ENCODE measurements around the gene LLPH. TPM values are rescaled to one million over a fixed set of nuclear protein-coding genes. Genes with fewer than 3 reads are reported as not detected.

LLPH gene
- total RNA-seq, 1 experiment from 2014 or later = 33.4 TPM

DNA sequence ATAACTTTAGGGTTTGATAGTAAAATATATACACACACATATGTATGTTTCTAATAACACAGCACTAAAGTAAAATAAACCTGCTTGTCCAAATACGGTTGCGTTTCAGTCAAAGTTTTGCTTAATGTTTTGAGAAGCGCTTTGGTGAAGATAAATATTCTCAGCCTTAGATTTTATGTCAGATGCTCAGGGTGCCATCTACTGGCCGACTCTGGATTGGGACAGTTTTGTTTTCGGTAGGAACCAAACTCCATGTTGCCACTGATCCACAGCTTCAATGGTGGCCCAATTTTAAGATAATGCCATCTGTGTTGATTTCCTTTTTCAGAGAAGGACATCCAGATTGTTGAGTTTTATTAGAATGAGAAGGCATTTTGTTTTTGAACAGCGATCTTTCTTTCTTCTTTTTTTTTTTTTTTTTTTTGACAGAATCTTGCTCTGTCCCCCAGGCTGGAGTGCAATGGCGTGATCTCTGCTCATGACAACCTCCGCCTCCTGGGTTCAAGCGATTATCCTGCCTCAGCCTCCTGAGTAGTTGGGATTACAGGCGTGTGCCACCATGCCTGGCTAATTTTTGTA lies 43.1 kb downstream of the LLPH start:
- Histone ChIP-seq H2BK5ac (ENCODE audit: insufficient read length, low read length) (no peak overlapping the region), H4K91ac (ENCODE audit: insufficient read length, low read depth, low read length) (no peak overlapping the region), H3K27ac (ENCODE audit: insufficient read length, low read depth, low read length) (no peak overlapping the region), H3K9me3 (ENCODE audit: control insufficient read depth, low read depth, low read length) (no peaks in the 10 kb centered on the region), H3K23me2 (ENCODE audit: insufficient read length, low read depth, low read length, poor library complexity, severe bottlenecking) (no peaks in the 10 kb centered on the region), H3K18ac (ENCODE audit: insufficient read length, low read depth, low read length) (no peak overlapping the region), H4K20me1 (ENCODE audit: control insufficient read depth, insufficient read depth, insufficient read length) (no peaks in the 10 kb centered on the region), H3K23ac (ENCODE audit: insufficient read length, low read depth, low read length) (no peak overlapping the region), H3K14ac (ENCODE audit: insufficient read depth, low read length) (no peak overlapping the region), H3K27me3 (ENCODE audit: insufficient read depth, low read length) (no peaks in the 10 kb centered on the region), H2AFZ (ENCODE audit: low read length) (no peak overlapping the region), H3K79me2 (ENCODE audit: insufficient read depth, low read length) (no peaks in the 10 kb centered on the region), H3K56ac (ENCODE audit: insufficient read length, low read depth, low read length) (no peak overlapping the region), H2AK5ac (ENCODE audit: insufficient read length, low read length) (no peak overlapping the region), H2BK20ac (ENCODE audit: low read depth, low read length, poor library complexity, severe bottlenecking) (no peak overlapping the region), H4K5ac (ENCODE audit: insufficient read length, low read depth, low read length) (no peak overlapping the region), H3K9ac (ENCODE audit: extremely low read depth, insufficient read length, low read length) (no peak overlapping the region), H2BK15ac (ENCODE audit: low read depth, low read length) (no peak overlapping the region), H4K8ac (replicated peaks; ENCODE audit: insufficient read length, low read depth, low read length) (no peak overlapping the region), H3K4ac (ENCODE audit: low read depth, low read length) (no peak overlapping the region), H2BK12ac (ENCODE audit: insufficient read length, low read depth, low read length) (no peak overlapping the region), H2BK120ac (ENCODE audit: low read depth, low read length, poor library complexity, severe bottlenecking) (no peak overlapping the region), H3K4me2 (ENCODE audit: insufficient read depth, insufficient read length, low read length) (no peak overlapping the region), H3K4me1 (ENCODE audit: insufficient read depth, low read length) (no peaks in the 10 kb centered on the region), H3K79me1 (ENCODE audit: insufficient read depth, low read depth, low read length, poor library complexity, severe bottlenecking) (no peaks in the 10 kb centered on the region), H3T11ph (ENCODE audit: low read length) (no peak overlapping the region)
- Mint-ChIP-seq H3K9me3 (no peaks in the 10 kb centered on the region), H3K27me3 (ENCODE audit: low read depth) (no peaks in the 10 kb centered on the region), H3K36me3 (ENCODE audit: insufficient read depth in 1 of 3, low read depth in 3 of 3) (no peaks in the 10 kb centered on the region), H3K4me3 (no peak overlapping the region; a peak in 1 of 5 replicates), H3K27ac (no peak overlapping the region), H3K4me1 (peaks cover under 1% of the 10 kb centered on the region in 2 experiments; a peak in 1 of 4 replicates)
- no CpG with 5 or more reads among the region's 10 CpGs for WGBS (ENCODE audit: extremely low coverage, insufficient read length, low lambda C conversion rate)
- peak; percentile 60 for DNase-seq
- TF ChIP-seq, protein P1, sequence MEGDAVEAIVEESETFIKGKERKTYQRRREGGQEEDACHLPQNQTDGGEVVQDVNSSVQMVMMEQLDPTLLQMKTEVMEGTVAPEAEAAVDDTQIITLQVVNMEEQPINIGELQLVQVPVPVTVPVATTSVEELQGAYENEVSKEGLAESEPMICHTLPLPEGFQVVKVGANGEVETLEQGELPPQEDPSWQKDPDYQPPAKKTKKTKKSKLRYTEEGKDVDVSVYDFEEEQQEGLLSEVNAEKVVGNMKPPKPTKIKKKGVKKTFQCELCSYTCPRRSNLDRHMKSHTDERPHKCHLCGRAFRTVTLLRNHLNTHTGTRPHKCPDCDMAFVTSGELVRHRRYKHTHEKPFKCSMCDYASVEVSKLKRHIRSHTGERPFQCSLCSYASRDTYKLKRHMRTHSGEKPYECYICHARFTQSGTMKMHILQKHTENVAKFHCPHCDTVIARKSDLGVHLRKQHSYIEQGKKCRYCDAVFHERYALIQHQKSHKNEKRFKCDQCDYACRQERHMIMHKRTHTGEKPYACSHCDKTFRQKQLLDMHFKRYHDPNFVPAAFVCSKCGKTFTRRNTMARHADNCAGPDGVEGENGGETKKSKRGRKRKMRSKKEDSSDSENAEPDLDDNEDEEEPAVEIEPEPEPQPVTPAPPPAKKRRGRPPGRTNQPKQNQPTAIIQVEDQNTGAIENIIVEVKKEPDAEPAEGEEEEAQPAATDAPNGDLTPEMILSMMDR (conservative IDR thresholded peaks at IDR 0.05) = peak; percentile 84
